WTC11 (cell line): Measurements from ENCODE around the gene SVIL. TPM values are rescaled to one million over a fixed set of nuclear protein-coding genes. Genes with fewer than 3 reads are reported as not detected.
A peak's percentile ranks its signal among the peaks of the same experiment; 100 is the strongest.

ENCODE experiments used
- ATAC-seq: fragments of 200-7000 bp; cut with Tn5 transposase; 2 replicates; pipeline ENCODE4 v1.10.0; 2021; ENCODE audit warnings: mild to moderate bottlenecking, moderate library complexity
- CTCF ChIA-PET: fragments of 300-600 bp; sonication (Branson Sonifier 250); formaldehyde crosslinking; loops from one replicate; lab custom pipeline; 2021; ENCODE audit warnings: antibody characterized with exemption; lab: Charles Lee
- POLR2A ChIA-PET: fragments of 350-600 bp; sonication (Branson Sonifier 250); formaldehyde crosslinking; loops from one replicate; lab custom pipeline; 2021; ENCODE audit warnings: antibody characterized with exemption; lab: Charles Lee
- DNase-seq: peaks from one replicate; pipeline ENCODE4 v3.0.0; 2021; ENCODE audit warnings: low spot score
- H3K27ac Mint-ChIP-seq: 2 replicates; pipeline ENCODE4 v1.8.0; 2021; ENCODE audit warnings: mixed read lengths
- H3K27me3 Mint-ChIP-seq: 2 replicates; pipeline ENCODE4 v1.8.0; 2021; ENCODE audit warnings: low read depth, mild to moderate bottlenecking, moderate library complexity, mixed read lengths
- H3K36me3 Mint-ChIP-seq: 2 replicates; pipeline ENCODE4 v1.8.0; 2021; ENCODE audit warnings: mixed read lengths
- H3K4me1 Mint-ChIP-seq: 2 replicates; pipeline ENCODE4 v1.8.0; 2022; ENCODE audit warnings: mixed read lengths
- H3K4me3 Mint-ChIP-seq: 2 replicates; pipeline ENCODE4 v1.8.0; 2021; ENCODE audit warnings: mild to moderate bottlenecking, moderate library complexity, mixed read lengths
- H3K9me3 Mint-ChIP-seq: 2 replicates; pipeline ENCODE4 v1.8.0; 2021; ENCODE audit warnings: mixed read lengths
- AFF4 ChIP-seq: sonication (generic); formaldehyde crosslinking; IDR thresholded peaks from 2 replicates; pipeline ENCODE4 v1.8.1; 2023; ENCODE audit warnings: mild to moderate bottlenecking, missing genetic modification reagents, borderline replicate concordance
- CTCF ChIP-seq: fragments of 200-600 bp; IDR thresholded peaks from 2 replicates; pipeline ENCODE4 v1.8.0; 2022; ENCODE audit warnings: antibody characterized with exemption
- E2F5 ChIP-seq: sonication (generic); formaldehyde crosslinking; IDR thresholded peaks from 2 replicates; pipeline ENCODE4 v1.8.1; 2022; ENCODE audit warnings: mild to moderate bottlenecking, moderate library complexity, missing genetic modification reagents
- EMX1 ChIP-seq: fragments of 250-450 bp; sonication (Bioruptor Pico); IDR thresholded peaks from 2 replicates; pipeline ENCODE4 v1.8.0; 2021; ENCODE audit warnings: mild to moderate bottlenecking
- JAZF1 ChIP-seq: fragments of 250-450 bp; sonication (Bioruptor Pico); IDR thresholded peaks from 2 replicates; pipeline ENCODE4 v1.9.0; 2021; ENCODE audit warnings: moderate library complexity, mild to moderate bottlenecking, inconsistent platforms
- MXD4 ChIP-seq: fragments of 250-450 bp; sonication (Bioruptor Pico); IDR thresholded peaks from 2 replicates; pipeline ENCODE4 v1.8.0; 2021; ENCODE audit warnings: mild to moderate bottlenecking, moderate library complexity, borderline replicate concordance
- NFYB ChIP-seq: sonication (generic); formaldehyde crosslinking; conservative IDR thresholded peaks from 2 replicates; pipeline ENCODE4 v1.8.0; 2022; ENCODE audit warnings: low read depth, missing genetic modification reagents
- SOX15 ChIP-seq: fragments of 250-450 bp; sonication (Bioruptor Pico); IDR thresholded peaks from 2 replicates; pipeline ENCODE4 v1.9.0; 2021; ENCODE audit warnings: mild to moderate bottlenecking
- ZNF232 ChIP-seq: sonication (generic); formaldehyde crosslinking; IDR thresholded peaks from 2 replicates; pipeline ENCODE4 v1.8.0; 2022; ENCODE audit warnings: mild to moderate bottlenecking, missing genetic modification reagents
- total RNA-seq: library from RNA; stranded (reverse); gene quantifications from 3 replicates; pipeline ENCODE4 v1.2.3, GENCODE V29; 2021
- TF ChIP-seq, protein P1 (sequence below): fragments of 250-450 bp; sonication (Bioruptor Pico); IDR thresholded peaks from 2 replicates; pipeline ENCODE4 v1.9.0; 2021; ENCODE audit warnings: mild to moderate bottlenecking, borderline replicate concordance
- TF ChIP-seq, protein P2 (sequence below): fragments of 250-450 bp; sonication (Bioruptor Pico); conservative IDR thresholded peaks from 2 replicates; pipeline ENCODE4 v1.9.0; 2021; ENCODE audit warnings: mild to moderate bottlenecking
- TF ChIP-seq, protein P3 (sequence below): sonication (generic); formaldehyde crosslinking; IDR thresholded peaks from 2 replicates; pipeline ENCODE4 v1.8.1; 2023; ENCODE audit warnings: mild to moderate bottlenecking, missing genetic modification reagents, moderate library complexity
- TF ChIP-seq, protein P4 (sequence below): fragments of 250-450 bp; sonication (Bioruptor Pico); IDR thresholded peaks from 2 replicates; pipeline ENCODE4 v1.9.0; 2021; ENCODE audit warnings: moderate library complexity, mild to moderate bottlenecking, inconsistent platforms, borderline replicate concordance

SVIL gene
- total RNA-seq, 1 experiment from 2014 or later, result 27.1 TPM

DNA sequence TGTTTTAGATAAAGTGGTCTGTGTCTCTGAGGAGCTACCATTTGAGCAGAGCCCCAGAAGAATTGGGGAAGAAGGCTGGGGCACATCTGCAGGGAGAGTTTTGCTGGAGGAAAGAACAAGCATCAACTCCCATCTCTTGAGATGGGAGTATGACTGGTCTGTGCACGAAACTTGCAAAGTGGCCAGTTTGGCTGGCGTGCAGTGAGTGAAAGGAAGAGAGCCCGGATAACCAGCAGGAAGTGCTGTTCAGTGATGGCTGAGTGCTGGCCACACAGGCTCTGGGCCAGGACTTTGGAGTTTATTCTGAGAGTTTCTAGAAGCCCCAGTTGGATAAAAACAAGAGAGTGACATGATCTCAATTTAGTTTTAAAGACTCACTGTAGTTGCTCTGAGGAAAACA is 34.4 kb upstream of the SVIL start (continued):
- TF ChIP-seq, protein P1, sequence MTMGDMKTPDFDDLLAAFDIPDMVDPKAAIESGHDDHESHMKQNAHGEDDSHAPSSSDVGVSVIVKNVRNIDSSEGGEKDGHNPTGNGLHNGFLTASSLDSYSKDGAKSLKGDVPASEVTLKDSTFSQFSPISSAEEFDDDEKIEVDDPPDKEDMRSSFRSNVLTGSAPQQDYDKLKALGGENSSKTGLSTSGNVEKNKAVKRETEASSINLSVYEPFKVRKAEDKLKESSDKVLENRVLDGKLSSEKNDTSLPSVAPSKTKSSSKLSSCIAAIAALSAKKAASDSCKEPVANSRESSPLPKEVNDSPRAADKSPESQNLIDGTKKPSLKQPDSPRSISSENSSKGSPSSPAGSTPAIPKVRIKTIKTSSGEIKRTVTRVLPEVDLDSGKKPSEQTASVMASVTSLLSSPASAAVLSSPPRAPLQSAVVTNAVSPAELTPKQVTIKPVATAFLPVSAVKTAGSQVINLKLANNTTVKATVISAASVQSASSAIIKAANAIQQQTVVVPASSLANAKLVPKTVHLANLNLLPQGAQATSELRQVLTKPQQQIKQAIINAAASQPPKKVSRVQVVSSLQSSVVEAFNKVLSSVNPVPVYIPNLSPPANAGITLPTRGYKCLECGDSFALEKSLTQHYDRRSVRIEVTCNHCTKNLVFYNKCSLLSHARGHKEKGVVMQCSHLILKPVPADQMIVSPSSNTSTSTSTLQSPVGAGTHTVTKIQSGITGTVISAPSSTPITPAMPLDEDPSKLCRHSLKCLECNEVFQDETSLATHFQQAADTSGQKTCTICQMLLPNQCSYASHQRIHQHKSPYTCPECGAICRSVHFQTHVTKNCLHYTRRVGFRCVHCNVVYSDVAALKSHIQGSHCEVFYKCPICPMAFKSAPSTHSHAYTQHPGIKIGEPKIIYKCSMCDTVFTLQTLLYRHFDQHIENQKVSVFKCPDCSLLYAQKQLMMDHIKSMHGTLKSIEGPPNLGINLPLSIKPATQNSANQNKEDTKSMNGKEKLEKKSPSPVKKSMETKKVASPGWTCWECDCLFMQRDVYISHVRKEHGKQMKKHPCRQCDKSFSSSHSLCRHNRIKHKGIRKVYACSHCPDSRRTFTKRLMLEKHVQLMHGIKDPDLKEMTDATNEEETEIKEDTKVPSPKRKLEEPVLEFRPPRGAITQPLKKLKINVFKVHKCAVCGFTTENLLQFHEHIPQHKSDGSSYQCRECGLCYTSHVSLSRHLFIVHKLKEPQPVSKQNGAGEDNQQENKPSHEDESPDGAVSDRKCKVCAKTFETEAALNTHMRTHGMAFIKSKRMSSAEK (CRISPR knock-in tag), result no peak

GRCh38 chr10:29668628-29669027 is 33.9 kb upstream of the SVIL start:
- Mint-ChIP-seq H3K36me3 (peaks cover 12% of the 10 kb centered on the region), H3K27ac (peak overlapping the region; percentile 16; the same call in 1 of the 2 replicates), H3K4me1 (peaks cover 43% of the 10 kb centered on the region), H3K9me3 (peaks cover 5% of the 10 kb centered on the region; the same call in 1 of the 2 replicates), H3K27me3 (no peaks in the 10 kb centered on the region)
- CTCF ChIA-PET, result interaction anchor here (0.8 kb wide), 1 partner anchor 172 kb away, joined by 3 read pairs; no protein-coding TSS in a partner anchor
- ATAC-seq (no peak), DNase-seq (no peak)
- TF ChIP-seq, protein P2, sequence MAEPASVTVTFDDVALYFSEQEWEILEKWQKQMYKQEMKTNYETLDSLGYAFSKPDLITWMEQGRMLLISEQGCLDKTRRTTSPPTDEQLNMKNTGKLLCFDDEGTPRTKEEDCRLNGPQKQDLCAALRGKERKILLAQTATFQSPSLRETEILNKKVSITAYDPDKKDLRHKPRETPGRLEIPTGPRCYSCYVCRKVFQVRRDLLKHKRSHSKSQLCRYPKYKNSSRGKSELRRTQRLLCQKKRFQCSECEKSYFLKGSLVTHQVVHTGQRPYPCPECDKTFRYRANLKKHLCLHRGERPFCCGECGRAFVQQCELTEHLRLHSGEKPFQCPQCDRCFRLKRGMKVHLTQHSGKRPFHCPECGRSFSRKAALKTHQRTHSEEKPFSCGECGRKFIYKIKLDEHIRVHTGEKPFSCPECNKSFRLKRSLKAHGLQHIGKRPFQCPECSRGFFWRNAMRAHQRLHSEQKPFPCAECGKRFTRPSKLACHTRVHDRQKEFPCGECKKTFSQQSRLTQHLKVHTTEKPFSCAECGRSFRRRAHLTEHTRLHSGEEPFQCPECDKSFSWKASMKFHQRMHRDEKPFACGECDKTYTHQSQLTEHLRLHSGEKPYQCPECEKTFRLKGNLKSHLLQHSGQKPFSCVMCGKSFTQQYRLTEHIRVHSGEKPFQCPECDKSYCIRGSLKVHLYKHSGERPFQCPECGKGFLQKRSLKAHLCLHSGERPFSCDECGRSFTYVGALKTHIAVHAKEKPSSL (CRISPR knock-in tag), result no peak
- TF ChIP-seq E2F5 (no peak), NFYB (CRISPR knock-in tag) (no peak), SOX15 (CRISPR knock-in tag) (no peak), MXD4 (no peak), CTCF (no peak), EMX1 (no peak), JAZF1 (no peak), ZNF232 (CRISPR knock-in tag) (no peak), AFF4 (no peak)
- TF ChIP-seq, protein P3, sequence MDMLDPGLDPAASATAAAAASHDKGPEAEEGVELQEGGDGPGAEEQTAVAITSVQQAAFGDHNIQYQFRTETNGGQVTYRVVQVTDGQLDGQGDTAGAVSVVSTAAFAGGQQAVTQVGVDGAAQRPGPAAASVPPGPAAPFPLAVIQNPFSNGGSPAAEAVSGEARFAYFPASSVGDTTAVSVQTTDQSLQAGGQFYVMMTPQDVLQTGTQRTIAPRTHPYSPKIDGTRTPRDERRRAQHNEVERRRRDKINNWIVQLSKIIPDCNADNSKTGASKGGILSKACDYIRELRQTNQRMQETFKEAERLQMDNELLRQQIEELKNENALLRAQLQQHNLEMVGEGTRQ (CRISPR knock-in tag), result no peak
- TF ChIP-seq, protein P4, sequence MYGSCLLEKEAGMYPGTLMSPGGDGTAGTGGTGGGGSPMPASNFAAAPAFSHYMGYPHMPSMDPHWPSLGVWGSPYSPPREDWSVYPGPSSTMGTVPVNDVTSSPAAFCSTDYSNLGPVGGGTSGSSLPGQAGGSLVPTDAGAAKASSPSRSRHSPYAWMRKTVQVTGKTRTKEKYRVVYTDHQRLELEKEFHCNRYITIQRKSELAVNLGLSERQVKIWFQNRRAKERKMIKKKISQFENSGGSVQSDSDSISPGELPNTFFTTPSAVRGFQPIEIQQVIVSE (CRISPR knock-in tag), result no peak
- TF ChIP-seq, all 79 proteins: peak for 0
- no peak overlapping the region for H3K4me3 Mint-ChIP-seq
- POLR2A ChIA-PET, result no interaction called here
